Esophagus squamous epithelium (tissue), 5 donors: ENCODE data around the gene DEXI. TPM values are rescaled to one million over a fixed set of nuclear protein-coding genes. Genes with fewer than 3 reads are reported as not detected.
"Not testable (repeated sequence)": the region's sequence is repeated elsewhere in the genome, so short reads cannot be mapped to it uniquely, and the experiment has no call there.

Experiments
- DNase-seq: peaks from one replicate; lab custom pipeline; 2025; lab: John Stamatoyannopoulos, UW
- H3K27ac ChIP-seq, 4 donors: fragments of 200-600 bp; sonication (generic); one replicate each; pipeline ENCODE4 v1.5.1; 2016 to 2019; ENCODE audit warnings: mild to moderate bottlenecking in 1 of 4
- H3K27me3 ChIP-seq, 4 donors: fragments of 200-600 bp; sonication (generic); 1 replicate in 3 of 4; 2 replicates in 1 of 4; pipeline versions ENCODE4 v1.5.1 to v1.6.0; 2017 to 2021; ENCODE audit warnings: antibody characterized with exemption in 1 of 4
- H3K36me3 ChIP-seq, 3 donors: fragments of 200-600 bp; sonication (generic); one replicate each; pipeline ENCODE4 v1.5.1; 2016 to 2019
- H3K4me1 ChIP-seq, 3 donors: fragments of 200-600 bp; sonication (generic); one replicate each; pipeline ENCODE4 v1.5.1; 2017 to 2019
- H3K4me3 ChIP-seq, 4 donors: fragments of 200-600 bp; sonication (generic); 1 replicate in 3 of 4; 2 replicates in 1 of 4; pipeline ENCODE4 v1.5.1; 2016 to 2019; ENCODE audit warnings: mild to moderate bottlenecking in 2 of 4, moderate library complexity in 1 of 4
- H3K9me3 ChIP-seq, 3 donors: fragments of 200-600 bp; sonication (generic); one replicate each; pipeline ENCODE4 v1.5.1; 2016 to 2019
- CTCF ChIP-seq, 6 experiments: fragments of 450-650 bp in 4 of 6; fragments of 200-600 bp in 2 of 6; sonication (generic) in 2 of 6; IDR thresholded peaks; one replicate each; pipeline ENCODE4 v1.5.1; 2016 to 2019; ENCODE audit warnings: antibody characterized with exemption in 6 of 6, mild to moderate bottlenecking in 4 of 6, moderate library complexity in 4 of 6
- POLR2A ChIP-seq, 4 donors: fragments of 450-650 bp; IDR thresholded peaks; one replicate each; pipeline ENCODE4 v1.6.1; 2017; ENCODE audit warnings: antibody characterized with exemption in 4 of 4, mild to moderate bottlenecking in 4 of 4, moderate library complexity in 3 of 4
- WGBS, 2 donors: methylation state at CpG; one replicate each; pipeline ENCODE4 v1.1.5; 2018; 5-methylcytosine and 5-hydroxymethylcytosine counted together
- intact Hi-C: fragments of 100-400 bp; cut with DNase I; formaldehyde crosslinking; loops from one replicate; pipeline ENCODE4 v1.15.0; 2022
- total RNA-seq, 4 donors: library from RNA; depleted of rRNA; stranded (reverse); fragments of >200 nt; gene quantifications; one replicate each; pipeline ENCODE4 v1.1.0, GENCODE V29; 2016
- donor health status: DM: yes; HTN: yes; CAD: no.

DEXI gene
- total RNA-seq, 4 donors from 2014 or later: 22.6 to 60.1 (median 28.4) TPM

DNA sequence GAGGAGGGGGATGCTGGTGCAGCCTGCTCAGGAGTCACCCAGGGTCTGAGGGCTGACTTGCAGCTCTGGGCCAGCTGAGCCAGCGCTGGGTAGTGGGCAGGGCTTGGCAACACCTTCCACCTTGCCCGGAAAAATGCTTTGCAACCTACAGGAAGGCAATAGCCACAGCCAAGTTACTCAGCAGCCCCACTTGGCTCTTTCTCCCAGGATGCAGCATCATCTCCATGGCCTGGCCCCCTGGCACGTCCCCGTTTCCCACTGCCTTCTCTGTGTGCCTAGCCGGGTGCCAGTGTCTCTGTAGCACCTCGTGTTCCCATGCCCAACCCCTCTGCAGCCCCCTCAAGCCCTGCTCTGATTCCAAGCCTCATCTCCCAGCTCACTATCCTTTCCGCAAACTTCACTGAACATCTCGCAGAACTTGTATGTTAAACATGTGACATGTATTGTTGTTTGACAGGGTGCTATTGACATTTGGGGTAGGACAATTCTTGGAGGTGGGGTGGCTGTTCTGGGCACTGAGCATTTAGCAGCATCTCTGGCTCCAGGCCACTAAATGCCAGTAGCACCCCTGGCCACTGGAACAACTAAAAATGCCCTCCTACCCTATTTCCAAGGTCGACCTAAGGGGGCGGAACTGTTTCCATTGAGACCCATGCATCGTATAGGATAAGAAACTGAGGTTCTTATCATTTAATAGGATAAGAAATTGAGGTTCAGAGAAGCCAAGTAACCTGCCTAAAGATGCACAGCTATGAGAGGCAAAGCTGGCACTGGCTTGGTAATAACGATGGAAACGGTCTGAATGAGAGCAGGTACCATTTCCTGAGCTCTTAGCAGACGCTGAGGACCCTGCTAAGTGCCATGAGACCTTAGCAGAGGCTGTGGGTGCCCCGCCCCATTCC, 12.2 kb downstream of the DEXI start:
- H3K4me1 ChIP-seq: peaks cover 0 to 43% (median 10%) of the 10 kb centered on the region in 3 donors
- peaks cover 0 to 88% (median 19%) of the 10 kb centered on the region in 3 donors for H3K36me3 ChIP-seq
- no peaks in the 10 kb centered on the region for H3K27me3 ChIP-seq
- no peak overlapping the region for H3K27ac ChIP-seq
- no peak for TF ChIP-seq POLR2A (IDR thresholded peaks at IDR 0.05)
- TF ChIP-seq CTCF (IDR thresholded peaks at IDR 0.05): no peak
- H3K9me3 ChIP-seq: no peaks in the 10 kb centered on the region
- no peak overlapping the region for H3K4me3 ChIP-seq
- intact Hi-C loops: no loop called here
- DNase-seq: no peak
- WGBS, 2 donors: 50 to 51% methylated on average over 12 to 15 of the region's 15 CpGs

- H3K27ac ChIP-seq: not testable (repeated sequence)
These were observed 13.2 kb downstream of the DEXI start for GRCh38 chr16:10929097-10929496.

DNA sequence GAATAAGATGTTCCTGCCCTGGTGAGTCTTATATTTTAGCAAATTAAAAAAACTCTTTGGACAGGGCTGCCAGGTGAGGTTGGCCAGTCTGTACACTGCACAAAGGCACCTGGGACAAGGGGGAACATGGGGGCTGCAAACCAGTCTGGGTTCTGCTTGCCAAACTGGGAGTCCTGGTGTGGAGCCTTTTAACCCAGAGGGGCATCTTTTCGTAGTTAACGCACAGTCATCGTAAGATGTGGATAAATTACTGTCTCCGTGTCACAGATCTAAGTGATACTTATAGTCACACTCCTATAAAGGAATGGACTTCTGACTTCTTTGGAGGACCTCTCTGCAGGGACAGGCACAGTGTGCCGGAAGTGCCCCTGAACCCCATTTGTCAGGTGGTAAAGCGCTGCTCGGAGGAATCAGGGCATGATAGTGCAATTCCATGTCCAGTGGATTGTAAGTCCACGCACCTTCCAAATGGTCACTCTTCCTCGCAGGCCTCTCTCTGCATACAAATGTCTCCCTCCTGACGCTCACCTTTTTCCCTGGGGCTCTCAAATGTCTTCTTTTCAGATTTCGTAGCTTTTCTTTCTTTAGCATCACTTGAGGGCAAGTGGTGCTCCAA, 14.7 kb downstream of the DEXI start:
- no peak for DNase-seq
- Histone ChIP-seq H3K27ac (no peak overlapping the region), H3K4me1 (peaks cover 0 to 31% (median 6%) of the 10 kb centered on the region in 3 donors), H3K9me3 (no peaks in the 10 kb centered on the region), H3K4me3 (no peak overlapping the region), H3K36me3 (peaks cover 0 to 92% (median 19%) of the 10 kb centered on the region in 3 donors), H3K27me3 (no peaks in the 10 kb centered on the region)
- TF ChIP-seq POLR2A (IDR thresholded peaks at IDR 0.05): no peak
- no peak for TF ChIP-seq CTCF (IDR thresholded peaks at IDR 0.05)
- intact Hi-C loops: no loop called here
- 91 to 92% methylated on average over 11 of the region's 11 CpGs for WGBS, 2 donors

More at GRCh38 chr16:10929097-10929496, 13.2 kb downstream of the DEXI start:
- H3K36me3 ChIP-seq: peaks cover 0 to 96% (median 19%) of the 10 kb centered on the region in 3 donors
- DNase-seq, intact Hi-C loops, H3K27me3 ChIP-seq, H3K4me3 ChIP-seq, H3K9me3 ChIP-seq: not testable (repeated sequence)
- WGBS, 2 donors: 44 to 77% methylated on average over 4 to 9 of the region's 12 CpGs
- peaks cover 0 to 34% (median 6%) of the 10 kb centered on the region in 3 donors for H3K4me1 ChIP-seq

- 69 to 92% methylated on average over 5 of the region's 5 CpGs for WGBS, 2 donors
- no peak for DNase-seq
- Histone ChIP-seq H3K9me3 (no peaks in the 10 kb centered on the region), H3K36me3 (peaks cover 0 to 86% (median 22%) of the 10 kb centered on the region in 3 donors), H3K4me3 (no peak overlapping the region), H3K4me1 (peaks cover 0 to 38% (median 13%) of the 10 kb centered on the region in 3 donors), H3K27ac (no peak overlapping the region), H3K27me3 (no peaks in the 10 kb centered on the region)
- no peak for TF ChIP-seq CTCF (IDR thresholded peaks at IDR 0.05)
- TF ChIP-seq POLR2A (IDR thresholded peaks at IDR 0.05): no peak
- intact Hi-C loops: no loop called here
These were observed 15.4 kb downstream of the DEXI start for GRCh38 chr16:10926867-10927266.

DNA sequence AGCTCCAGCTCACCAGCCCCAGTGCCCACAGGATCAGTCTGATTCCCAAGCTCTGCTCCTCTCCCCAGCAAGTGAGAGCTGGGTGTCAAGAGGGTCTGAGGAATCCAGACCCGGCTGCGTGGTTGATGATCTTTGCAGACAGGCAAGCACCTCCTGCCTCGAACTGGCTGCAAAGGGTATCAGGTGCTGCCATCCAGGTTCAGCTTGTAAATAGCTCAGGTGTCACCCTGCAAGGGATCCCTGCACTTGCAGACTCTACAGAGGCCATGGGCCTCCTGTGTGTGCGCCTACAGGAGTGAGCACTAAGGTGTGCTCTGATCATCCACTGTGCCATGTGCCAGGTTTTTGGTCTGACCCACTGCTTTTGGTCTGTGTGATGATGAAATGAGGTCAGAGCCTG, 16.2 kb downstream of the DEXI start:
- Histone ChIP-seq H3K4me3 (no peak overlapping the region), H3K27me3 (no peaks in the 10 kb centered on the region), H3K9me3 (no peaks in the 10 kb centered on the region), H3K36me3 (peaks cover 0 to 78% (median 22%) of the 10 kb centered on the region in 3 donors), H3K4me1 (peaks cover 0 to 46% (median 16%) of the 10 kb centered on the region in 3 donors), H3K27ac (no peak overlapping the region)
- WGBS, 2 donors: 0 to 100% methylated on average over 1 to 2 of the region's 4 CpGs
- intact Hi-C loops: no loop called here
- DNase-seq: no peak
- TF ChIP-seq CTCF (IDR thresholded peaks at IDR 0.05): no peak
- no peak for TF ChIP-seq POLR2A (IDR thresholded peaks at IDR 0.05)

- intact Hi-C loops, H3K27ac ChIP-seq, DNase-seq, H3K4me3 ChIP-seq, H3K27me3 ChIP-seq, H3K9me3 ChIP-seq: not testable (repeated sequence)
- peaks cover 0 to 49% (median 16%) of the 10 kb centered on the region in 3 donors for H3K4me1 ChIP-seq
- 84 to 88% methylated on average over 3 of the region's 3 CpGs for WGBS, 2 donors
- peaks cover 0 to 71% (median 22%) of the 10 kb centered on the region in 3 donors for H3K36me3 ChIP-seq
These were observed 17.0 kb downstream of the DEXI start for GRCh38 chr16:10925285-10925684.
